HG02870 (cell line): Measurements from ENCODE around the gene C1QA.

ENCODE experiments used
- ATAC-seq: cut with Tn5 transposase; IDR thresholded peaks from one replicate; pipeline ENCODE4 v1.9.1; 2021; ENCODE audit warnings: mild to moderate bottlenecking, moderate library complexity; ENCODE audit not compliant: unreplicated experiment

Gene C1QA

GRCh38 chr1:22636353-22636752 lies at the start of gene C1QA:
Gene C1QA, plus strand, starts transcription at chr1:22636628. Its CDS starts 989 bp downstream, at chr1:22637617.
- no peak for ATAC-seq

- no peak for ATAC-seq
Observed at GRCh38 chr1:22587247-22587646, 49.2 kb upstream of the C1QA start.

- ATAC-seq = no peak
Observed at GRCh38 chr1:22588899-22589422, 47.5 kb upstream of the C1QA start.

GRCh38 chr1:22591576-22591975 lies 44.9 kb upstream of the C1QA start:
- no peak for ATAC-seq

- ATAC-seq = no peak
Observed at GRCh38 chr1:22592051-22592450, 44.4 kb upstream of the C1QA start.

GRCh38 chr1:22592919-22593790 lies 43.3 kb upstream of the C1QA start:
- no peak for ATAC-seq

GRCh38 chr1:22594396-22594795 lies 42.0 kb upstream of the C1QA start:
- ATAC-seq = no peak

GRCh38 chr1:22595108-22595507 lies 41.3 kb upstream of the C1QA start:
- ATAC-seq = no peak

- ATAC-seq = no peak
Observed at GRCh38 chr1:22597301-22597965, 39.0 kb upstream of the C1QA start.

GRCh38 chr1:22597996-22598395 lies 38.4 kb upstream of the C1QA start:
- ATAC-seq = no peak

- ATAC-seq = no peak
Observed at GRCh38 chr1:22598736-22599135, 37.7 kb upstream of the C1QA start.

GRCh38 chr1:22600071-22600816 lies 36.2 kb upstream of the C1QA start:
- no peak for ATAC-seq

- no peak for ATAC-seq
Observed at GRCh38 chr1:22600817-22601605, 35.4 kb upstream of the C1QA start.

- ATAC-seq = no peak
Observed at GRCh38 chr1:22601610-22602009, 34.8 kb upstream of the C1QA start.

- ATAC-seq = no peak
Observed at GRCh38 chr1:22602060-22602740, 34.2 kb upstream of the C1QA start.

- ATAC-seq = no peak
Observed at GRCh38 chr1:22606161-22606560, 30.3 kb upstream of the C1QA start.

- ATAC-seq = no peak
Observed at GRCh38 chr1:22607154-22607553, 29.3 kb upstream of the C1QA start.

- no peak for ATAC-seq
Observed at GRCh38 chr1:22608361-22608760, 28.1 kb upstream of the C1QA start.

- ATAC-seq = no peak
Observed at GRCh38 chr1:22609291-22609690, 27.1 kb upstream of the C1QA start.

GRCh38 chr1:22611530-22611947 lies 24.9 kb upstream of the C1QA start:
- no peak for ATAC-seq
